ENCODE data around the gene PPP2R3B.
"Not testable (repeated sequence)": the region's sequence is repeated elsewhere in the genome, so short reads cannot be mapped to it uniquely, and the experiment has no call there.

PPP2R3B gene

DNA sequence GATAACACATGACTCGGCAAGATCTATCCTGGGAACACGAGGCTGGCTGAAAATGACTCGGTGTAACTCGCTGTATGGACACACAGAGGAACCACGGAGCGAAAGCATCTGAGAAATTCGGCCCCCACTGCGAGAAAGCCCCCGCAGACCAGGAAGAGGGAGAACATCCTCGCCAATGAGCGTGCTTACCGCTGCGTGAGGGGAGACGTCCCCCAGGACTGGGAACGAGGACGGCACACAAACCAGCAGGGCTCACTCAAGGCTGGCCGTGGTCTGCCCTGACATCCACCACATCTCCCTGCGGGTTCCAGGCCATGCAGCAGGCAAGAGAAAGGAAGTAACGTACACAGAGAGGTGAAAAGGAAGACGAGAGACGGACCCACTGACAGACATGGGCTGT, 50.5 kb downstream of the PPP2R3B start:
- no peak for DNase-seq

DNA sequence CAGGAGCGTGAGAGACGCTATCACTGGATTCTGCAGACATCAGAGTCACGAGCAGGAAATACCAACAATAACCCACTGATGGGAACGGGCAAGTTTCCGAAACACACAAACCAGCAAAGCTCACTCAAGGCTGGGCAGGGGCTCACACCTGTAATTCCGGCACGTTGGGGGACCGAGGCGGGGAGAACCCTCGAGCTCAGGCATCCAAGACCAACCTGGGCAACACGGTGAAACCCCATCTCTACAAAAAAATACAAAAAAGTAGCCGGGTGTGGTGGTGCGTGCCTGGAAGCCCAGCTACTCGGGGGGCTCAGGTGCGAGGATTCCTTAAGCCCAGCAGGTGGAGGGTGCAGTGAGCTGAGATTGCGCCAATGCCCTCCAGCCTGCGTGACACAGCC, 51.0 kb downstream of the PPP2R3B start:
- DNase-seq, result no peak

DNA sequence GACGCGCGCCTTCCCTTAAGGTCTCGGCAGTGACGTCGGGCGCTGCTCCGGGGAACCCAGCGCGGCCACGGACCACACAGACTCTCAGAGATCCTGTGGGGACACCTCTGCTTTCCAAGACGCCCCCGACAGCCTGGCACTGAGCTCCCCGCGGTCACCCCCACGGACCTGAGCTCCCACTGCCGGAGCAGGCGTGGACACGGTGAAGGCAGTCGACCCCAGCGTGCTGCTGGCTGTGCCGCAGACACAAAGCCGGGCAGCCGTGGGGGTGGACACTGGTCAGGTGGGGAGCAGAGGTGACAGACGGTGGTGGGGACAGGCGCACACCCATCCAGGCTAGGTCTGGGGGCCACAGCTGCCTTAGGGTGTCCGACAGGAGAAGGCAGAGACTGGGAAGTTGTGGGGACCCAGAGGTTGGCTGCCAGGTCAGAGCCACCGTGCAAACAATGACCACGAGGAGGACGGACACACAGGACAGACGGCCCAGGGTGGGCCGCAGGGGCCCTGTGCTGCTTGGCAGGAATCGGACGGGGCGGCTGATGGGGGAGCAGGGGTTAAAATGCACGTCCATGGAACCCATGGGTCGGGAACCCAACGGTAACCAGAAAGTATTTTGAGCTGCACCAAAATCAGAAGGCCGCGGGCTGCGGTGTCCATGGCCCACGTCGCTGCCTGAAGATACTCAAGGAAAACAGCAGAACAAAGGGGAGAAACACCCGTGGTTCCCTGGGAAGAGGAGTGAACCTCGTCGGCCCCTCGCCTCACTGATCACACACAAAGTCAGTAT, 51.5 kb downstream of the PPP2R3B start:
- no peak for DNase-seq

DNA sequence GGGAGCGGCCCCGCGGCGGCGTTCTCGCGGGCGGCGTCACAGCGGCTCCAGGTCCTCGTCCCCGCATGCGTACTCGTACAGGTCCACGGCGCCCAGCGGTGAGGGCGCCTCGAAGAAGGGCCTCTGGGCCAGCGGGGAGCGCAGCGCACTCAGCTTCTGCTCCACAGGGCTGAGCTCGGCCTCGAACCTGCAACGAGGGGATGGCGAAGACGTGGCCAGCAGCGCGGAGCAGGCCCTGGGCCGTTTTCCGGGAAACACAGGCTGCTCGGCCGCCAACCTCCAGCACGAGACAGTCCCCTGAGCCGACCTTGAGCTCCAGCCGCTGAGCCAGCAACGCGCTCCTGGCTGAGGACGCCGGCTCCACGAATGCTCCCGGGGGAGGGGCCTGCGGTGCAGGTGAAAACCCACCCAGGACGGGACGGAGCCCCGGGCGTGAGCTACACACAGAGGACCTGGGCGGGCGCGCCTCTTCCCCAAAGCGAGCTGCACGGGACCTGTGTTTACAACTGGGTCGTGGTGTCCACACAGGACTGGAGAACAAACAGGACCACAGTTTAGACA, 52.3 kb downstream of the PPP2R3B start:
- DNase-seq, result no peak

- DNase-seq, result no peak
Measured at GRCh38 chrX:333611-334311, 52.9 kb downstream of the PPP2R3B start.

DNA sequence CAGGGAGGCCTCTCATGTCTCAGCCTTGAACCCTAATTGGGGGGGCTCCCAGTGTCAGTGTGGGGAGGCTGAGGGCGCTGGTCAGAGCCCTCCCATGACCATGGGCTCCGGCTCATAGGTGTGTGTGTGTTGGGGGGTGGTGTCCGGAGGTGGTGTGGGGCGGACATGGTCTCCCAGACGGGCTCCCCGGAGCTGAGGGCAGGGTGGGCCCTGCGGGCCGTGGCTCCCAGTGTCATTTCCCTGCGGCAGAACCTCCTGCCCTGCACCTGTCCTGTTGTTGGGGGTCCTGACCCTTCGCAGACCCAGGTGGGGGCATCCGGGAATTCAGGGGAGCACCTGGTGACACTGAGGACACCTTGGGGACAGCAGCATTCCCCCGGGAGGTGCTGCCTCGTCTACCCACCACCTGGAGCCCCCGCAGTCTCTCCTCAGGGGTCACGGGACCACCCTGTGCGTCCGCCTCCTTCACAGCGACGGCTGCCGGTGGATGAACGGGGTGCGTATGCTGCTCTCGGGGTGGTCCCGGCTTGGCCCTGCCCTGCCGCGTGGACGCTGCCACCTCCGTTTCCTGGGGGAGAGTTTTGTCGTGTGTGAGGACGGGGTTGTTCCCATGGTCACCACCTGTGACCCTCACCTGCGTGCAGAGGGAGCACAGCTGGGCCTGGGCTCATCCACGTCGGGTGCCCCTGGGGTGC, 53.6 kb downstream of the PPP2R3B start:
- no peak for DNase-seq

- no peak for DNase-seq
Measured at GRCh38 chrX:332496-332860, 54.2 kb downstream of the PPP2R3B start.

DNA sequence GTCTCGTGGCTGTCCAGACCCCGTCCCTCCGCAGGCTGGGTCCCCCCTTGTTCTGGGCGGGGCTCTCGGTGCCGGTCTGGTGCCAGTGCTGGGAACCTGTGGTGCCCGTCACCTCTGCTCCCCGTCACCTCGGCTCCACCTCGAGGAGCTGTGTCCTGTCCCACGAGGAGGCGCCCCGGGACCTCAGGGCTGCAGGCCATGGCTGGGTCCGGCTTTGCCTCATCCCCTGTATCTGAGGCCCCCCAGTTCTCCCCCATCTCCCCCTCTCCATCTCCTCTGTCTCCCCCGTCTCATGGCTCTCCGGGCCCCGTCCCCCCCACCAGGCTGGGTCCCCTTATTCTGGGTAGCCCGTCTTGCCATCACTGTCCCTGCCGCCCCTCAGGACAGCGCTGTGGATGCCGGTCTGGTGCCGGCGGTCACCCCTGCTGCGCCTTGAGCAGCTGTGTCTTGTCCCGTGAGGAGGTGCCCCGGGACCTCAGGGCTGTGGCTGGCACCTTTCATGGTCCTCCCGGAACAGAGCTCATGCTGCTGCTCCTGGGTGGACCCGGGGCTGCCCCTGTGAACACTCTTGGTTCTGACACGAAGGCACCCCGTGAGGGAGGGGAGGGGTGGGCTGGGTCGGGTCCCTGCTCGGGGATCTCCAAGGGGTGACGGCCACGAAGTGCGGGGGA, 54.7 kb downstream of the PPP2R3B start:
- no peak for DNase-seq

DNA sequence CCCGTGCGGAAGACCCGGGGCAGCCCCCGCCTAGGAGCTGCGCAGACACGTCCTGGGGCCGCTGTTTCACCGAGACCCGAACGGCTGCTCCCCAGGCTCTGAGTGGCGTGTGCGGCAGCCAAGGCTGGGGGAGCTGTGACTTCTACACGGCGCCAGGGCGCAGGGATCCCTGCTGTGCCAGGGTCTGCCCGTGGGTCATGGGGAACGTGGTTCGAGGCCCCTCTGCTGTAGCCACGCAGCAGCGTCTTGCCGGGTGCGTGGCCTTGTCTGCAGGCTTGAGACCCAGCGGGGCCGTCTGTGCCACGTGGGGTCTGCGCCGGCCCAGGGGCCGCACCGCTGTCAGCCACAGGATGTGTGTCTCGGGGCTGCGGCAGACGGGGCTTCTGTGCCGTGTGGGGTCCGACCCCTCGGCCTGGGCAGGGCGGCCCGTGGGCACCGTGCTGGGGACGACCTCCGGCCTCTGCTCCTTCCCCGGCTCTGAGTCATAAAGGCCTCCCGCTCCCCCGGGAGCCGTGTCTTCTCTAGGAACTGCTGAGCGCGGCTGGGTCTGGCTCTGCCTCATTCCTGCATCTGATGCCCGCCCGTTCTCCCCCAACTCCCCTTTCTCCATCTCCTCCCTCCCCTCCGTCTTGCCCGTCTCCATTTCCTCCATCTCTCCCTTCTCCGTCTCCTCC, 55.4 kb downstream of the PPP2R3B start:
- DNase-seq, result no peak

GRCh38 chrX:330726-331150, 56.0 kb downstream of the PPP2R3B start:
- DNase-seq, result no peak

GRCh38 chrX:330141-330725, 56.5 kb downstream of the PPP2R3B start:
- not testable (repeated sequence) for DNase-seq

- DNase-seq, result no peak
Measured at GRCh38 chrX:329291-329910, 57.3 kb downstream of the PPP2R3B start.

DNA sequence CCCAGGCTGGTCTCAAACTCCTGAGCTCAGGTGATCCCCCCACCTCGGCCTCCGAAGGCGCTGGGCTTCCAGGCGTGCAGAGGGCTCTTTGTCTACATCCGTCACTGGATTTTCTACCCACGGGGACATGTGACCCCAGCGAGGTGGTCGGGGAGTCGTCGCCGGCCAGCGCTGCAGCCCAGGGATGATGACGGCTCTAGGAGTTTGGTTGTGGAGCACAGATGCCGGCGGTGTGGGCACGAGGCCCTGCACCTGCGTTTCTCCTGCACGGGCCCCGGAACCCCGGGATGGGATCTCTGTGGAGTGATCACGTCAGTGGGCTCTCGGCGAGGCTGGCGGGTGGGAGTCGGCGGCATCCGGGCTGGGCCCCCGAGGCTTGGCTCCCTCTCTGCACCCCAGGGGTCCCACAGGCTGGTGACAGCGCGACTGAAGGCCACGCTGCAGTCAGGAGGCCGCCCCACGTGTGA, 59.0 kb downstream of the PPP2R3B start:
- DNase-seq, result no peak

GRCh38 chrX:324664-325063, 62.0 kb downstream of the PPP2R3B start:
- not testable (repeated sequence) for DNase-seq

GRCh38 chrX:323721-324628, 62.7 kb downstream of the PPP2R3B start:
- DNase-seq, result peak; percentile 56

GRCh38 chrX:320126-320783, 66.5 kb downstream of the PPP2R3B start:
- no peak for DNase-seq

GRCh38 chrX:319579-320125, 67.1 kb downstream of the PPP2R3B start:
- DNase-seq, result no peak

DNA sequence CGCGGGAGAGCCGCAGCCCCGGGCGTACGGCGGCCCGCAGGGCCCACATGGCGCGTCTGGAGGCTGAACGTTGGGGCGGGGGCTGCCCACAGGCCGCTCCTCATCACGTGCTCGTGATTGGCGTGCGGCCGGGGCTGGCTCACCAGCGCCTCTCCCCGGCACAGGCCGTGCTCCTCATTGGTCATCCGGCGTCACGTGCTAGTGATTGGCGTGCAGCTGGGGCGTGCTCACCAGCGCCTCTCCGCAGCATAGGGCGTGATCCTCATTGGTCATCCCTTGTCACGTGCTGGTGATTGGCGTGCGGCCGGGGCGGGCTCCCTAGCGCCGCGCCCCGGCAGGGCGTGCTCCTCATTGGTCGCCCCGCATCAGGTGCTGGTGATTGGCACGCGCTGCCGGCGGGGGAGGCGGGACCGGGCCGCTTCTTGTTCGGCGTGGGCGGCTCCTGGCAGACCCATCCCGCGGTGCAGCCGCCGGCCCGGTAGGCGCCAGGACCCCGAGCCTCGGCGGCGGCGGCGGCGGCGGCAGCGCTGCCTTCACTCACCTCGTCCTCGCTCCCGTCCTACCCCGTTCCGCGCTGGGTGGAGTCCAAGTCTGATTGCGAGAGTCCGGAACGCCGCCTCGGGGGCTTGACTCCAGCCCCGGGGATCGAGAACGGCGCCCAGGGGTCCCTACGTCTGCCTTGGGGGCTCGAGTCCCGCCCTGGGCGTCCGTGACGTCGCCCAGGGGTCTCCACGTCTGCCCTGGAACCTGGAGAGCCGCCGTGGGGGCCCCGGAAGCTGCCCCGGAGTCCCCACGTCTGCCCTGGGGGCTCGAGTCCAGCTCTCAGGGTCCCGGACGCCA, 67.7 kb downstream of the PPP2R3B start, which contains the start of gene GTPBP6:
GTPBP6 (minus strand) TSS at position 58 of the 840 bp plus-strand sequence; CDS start at position 49, 9 bp downstream.
- DNase-seq, result peak; percentile 100

All from CD4-positive, alpha-beta T cell treated with Interleukin-10 for 1 hour (primary cell).